WTC11 (cell line): ENCODE results near the gene INSYN1. TPM values are rescaled to one million over a fixed set of nuclear protein-coding genes. Genes with fewer than 3 reads are reported as not detected.

Experiments used
- ATAC-seq: fragments of 200-7000 bp; cut with Tn5 transposase; 2 replicates; pipeline ENCODE4 v1.10.0; 2021; ENCODE audit warnings: mild to moderate bottlenecking, moderate library complexity
- CTCF ChIA-PET: fragments of 300-600 bp; sonication (Branson Sonifier 250); formaldehyde crosslinking; loops from one replicate; lab custom pipeline; 2021; ENCODE audit warnings: antibody characterized with exemption; lab: Charles Lee
- POLR2A ChIA-PET: fragments of 350-600 bp; sonication (Branson Sonifier 250); formaldehyde crosslinking; loops from one replicate; lab custom pipeline; 2021; ENCODE audit warnings: antibody characterized with exemption; lab: Charles Lee
- DNase-seq: peaks from one replicate; pipeline ENCODE4 v3.0.0; 2021; ENCODE audit warnings: low spot score
- H3K27ac Mint-ChIP-seq: 2 replicates; pipeline ENCODE4 v1.8.0; 2021; ENCODE audit warnings: mixed read lengths
- H3K27me3 Mint-ChIP-seq: 2 replicates; pipeline ENCODE4 v1.8.0; 2021; ENCODE audit warnings: low read depth, mild to moderate bottlenecking, moderate library complexity, mixed read lengths
- H3K36me3 Mint-ChIP-seq: 2 replicates; pipeline ENCODE4 v1.8.0; 2021; ENCODE audit warnings: mixed read lengths
- H3K4me1 Mint-ChIP-seq: 2 replicates; pipeline ENCODE4 v1.8.0; 2022; ENCODE audit warnings: mixed read lengths
- H3K4me3 Mint-ChIP-seq: 2 replicates; pipeline ENCODE4 v1.8.0; 2021; ENCODE audit warnings: mild to moderate bottlenecking, moderate library complexity, mixed read lengths
- H3K9me3 Mint-ChIP-seq: 2 replicates; pipeline ENCODE4 v1.8.0; 2021; ENCODE audit warnings: mixed read lengths
- CREM ChIP-seq: sonication (generic); formaldehyde crosslinking; IDR thresholded peaks from 2 replicates; pipeline ENCODE4 v1.8.1; 2022; ENCODE audit warnings: mild to moderate bottlenecking, missing genetic modification reagents, moderate library complexity
- HMGA2 ChIP-seq: fragments of 250-450 bp; sonication (Bioruptor Pico); IDR thresholded peaks from 2 replicates; pipeline ENCODE4 v1.4.0; 2021; ENCODE audit warnings: mild to moderate bottlenecking, moderate library complexity
- IRF2 ChIP-seq: sonication (generic); formaldehyde crosslinking; IDR thresholded peaks from 2 replicates; pipeline ENCODE4 v1.8.0; 2022; ENCODE audit warnings: low read depth, missing genetic modification reagents, borderline replicate concordance
- MXD4 ChIP-seq: fragments of 250-450 bp; sonication (Bioruptor Pico); IDR thresholded peaks from 2 replicates; pipeline ENCODE4 v1.8.0; 2021; ENCODE audit warnings: mild to moderate bottlenecking, moderate library complexity, borderline replicate concordance
- SMAD3 ChIP-seq: sonication (generic); formaldehyde crosslinking; IDR thresholded peaks from 2 replicates; pipeline ENCODE4 v1.8.0; 2022; ENCODE audit warnings: missing genetic modification reagents, mild to moderate bottlenecking, borderline replicate concordance
- TCF7 ChIP-seq: sonication (generic); formaldehyde crosslinking; IDR thresholded peaks from 2 replicates; pipeline ENCODE4 v1.8.0; 2022; ENCODE audit warnings: mild to moderate bottlenecking, low read depth, missing genetic modification reagents, moderate library complexity
- ZNF121 ChIP-seq: sonication (generic); formaldehyde crosslinking; IDR thresholded peaks from 2 replicates; pipeline ENCODE4 v1.8.0; 2023; ENCODE audit warnings: missing genetic modification reagents
- ZNF396 ChIP-seq: fragments of 250-450 bp; sonication (Bioruptor Pico); IDR thresholded peaks from 2 replicates; pipeline ENCODE4 v1.8.0; 2021; ENCODE audit warnings: mild to moderate bottlenecking, moderate library complexity, borderline replicate concordance
- ZNF423 ChIP-seq: fragments of 250-450 bp; sonication (Bioruptor Pico); IDR thresholded peaks from 2 replicates; pipeline ENCODE4 v2.1.2; 2022; ENCODE audit warnings: mild to moderate bottlenecking, moderate library complexity
- total RNA-seq: library from RNA; stranded (reverse); gene quantifications from 3 replicates; pipeline ENCODE4 v1.2.3, GENCODE V29; 2021
- TF ChIP-seq, protein P1 (sequence below): sonication (generic); formaldehyde crosslinking; IDR thresholded peaks from 2 replicates; pipeline ENCODE4 v1.8.0; 2022; ENCODE audit warnings: mild to moderate bottlenecking, missing genetic modification reagents
- TF ChIP-seq, protein P2 (sequence below): sonication (generic); formaldehyde crosslinking; IDR thresholded peaks from 2 replicates; pipeline ENCODE4 v1.8.1; 2023; ENCODE audit warnings: mild to moderate bottlenecking, missing genetic modification reagents, moderate library complexity
- TF ChIP-seq, protein P3 (sequence below): fragments of 200-600 bp; IDR thresholded peaks from 2 replicates; pipeline ENCODE4 v1.8.0; 2022; ENCODE audit warnings: antibody characterized with exemption
- TF ChIP-seq, protein P4 (sequence below): sonication (generic); formaldehyde crosslinking; IDR thresholded peaks from 2 replicates; pipeline ENCODE4 v1.8.1; 2023; ENCODE audit warnings: mild to moderate bottlenecking, missing genetic modification reagents
- TF ChIP-seq, protein P5 (sequence below): sonication (generic); formaldehyde crosslinking; IDR thresholded peaks from 2 replicates; pipeline ENCODE4 v1.8.0; 2022; ENCODE audit warnings: mild to moderate bottlenecking, missing genetic modification reagents
- TF ChIP-seq, protein P6 (sequence below): sonication (generic); formaldehyde crosslinking; conservative IDR thresholded peaks from 2 replicates; pipeline ENCODE4 v1.8.1; 2023; ENCODE audit warnings: mild to moderate bottlenecking, low read depth, missing genetic modification reagents, moderate library complexity

The INSYN1 gene
- total RNA-seq, 1 experiment from 2014 or later: 11.9 TPM

DNA sequence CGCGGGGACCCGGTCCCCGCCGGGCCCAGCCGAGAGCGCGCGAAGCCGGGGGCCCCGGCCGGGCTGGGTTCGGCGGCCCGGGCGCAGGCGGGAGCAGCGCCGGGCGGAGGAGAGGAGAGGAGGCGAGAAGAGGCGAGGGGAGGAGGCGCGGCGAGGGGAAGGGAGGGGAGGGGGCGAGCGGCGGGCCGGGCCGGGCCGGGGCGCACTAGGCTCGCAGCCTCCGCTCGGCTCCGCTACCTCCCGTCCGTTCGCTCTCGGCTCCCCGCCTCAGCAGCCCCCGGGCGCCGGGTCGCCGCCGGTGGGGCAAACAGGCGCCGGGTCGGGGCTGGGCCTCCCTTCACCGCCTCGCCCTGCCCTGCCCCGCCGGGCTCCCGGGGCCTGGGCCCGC lies 351 bp downstream of the INSYN1 start:
- ChIA-PET CTCF (interaction anchor here (0.6 to 1.9 kb wide), 11 partner anchors 8 to 175 kb away, joined by 3 to 14 read pairs (median 7); no protein-coding TSS in a partner anchor), POLR2A (interaction anchor here (1.4 to 1.7 kb wide), 2 partner anchors 8 to 34 kb away, joined by 6 read pairs; no protein-coding TSS in a partner anchor)
- H3K9me3 Mint-ChIP-seq: no peaks in the 10 kb centered on the region
- TF ChIP-seq CREM (no peak), ZNF423 (CRISPR knock-in tag) (no peak), TCF7 (CRISPR knock-in tag) (no peak), SMAD3 (CRISPR knock-in tag) (no peak), IRF2 (CRISPR knock-in tag) (no peak), HMGA2 (CRISPR knock-in tag) (no peak), ZNF121 (CRISPR knock-in tag) (no peak), MXD4 (CRISPR knock-in tag) (no peak), ZNF396 (CRISPR knock-in tag) (no peak)
- TF ChIP-seq, protein P1, sequence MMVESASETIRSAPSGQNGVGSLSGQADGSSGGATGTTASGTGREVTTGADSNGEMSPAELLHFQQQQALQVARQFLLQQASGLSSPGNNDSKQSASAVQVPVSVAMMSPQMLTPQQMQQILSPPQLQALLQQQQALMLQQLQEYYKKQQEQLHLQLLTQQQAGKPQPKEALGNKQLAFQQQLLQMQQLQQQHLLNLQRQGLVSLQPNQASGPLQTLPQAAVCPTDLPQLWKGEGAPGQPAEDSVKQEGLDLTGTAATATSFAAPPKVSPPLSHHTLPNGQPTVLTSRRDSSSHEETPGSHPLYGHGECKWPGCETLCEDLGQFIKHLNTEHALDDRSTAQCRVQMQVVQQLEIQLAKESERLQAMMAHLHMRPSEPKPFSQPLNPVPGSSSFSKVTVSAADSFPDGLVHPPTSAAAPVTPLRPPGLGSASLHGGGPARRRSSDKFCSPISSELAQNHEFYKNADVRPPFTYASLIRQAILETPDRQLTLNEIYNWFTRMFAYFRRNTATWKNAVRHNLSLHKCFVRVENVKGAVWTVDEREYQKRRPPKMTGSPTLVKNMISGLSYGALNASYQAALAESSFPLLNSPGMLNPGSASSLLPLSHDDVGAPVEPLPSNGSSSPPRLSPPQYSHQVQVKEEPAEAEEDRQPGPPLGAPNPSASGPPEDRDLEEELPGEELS (CRISPR knock-in tag): no peak
- TF ChIP-seq, protein P2, sequence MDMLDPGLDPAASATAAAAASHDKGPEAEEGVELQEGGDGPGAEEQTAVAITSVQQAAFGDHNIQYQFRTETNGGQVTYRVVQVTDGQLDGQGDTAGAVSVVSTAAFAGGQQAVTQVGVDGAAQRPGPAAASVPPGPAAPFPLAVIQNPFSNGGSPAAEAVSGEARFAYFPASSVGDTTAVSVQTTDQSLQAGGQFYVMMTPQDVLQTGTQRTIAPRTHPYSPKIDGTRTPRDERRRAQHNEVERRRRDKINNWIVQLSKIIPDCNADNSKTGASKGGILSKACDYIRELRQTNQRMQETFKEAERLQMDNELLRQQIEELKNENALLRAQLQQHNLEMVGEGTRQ (CRISPR knock-in tag): no peak
- TF ChIP-seq, protein P3, sequence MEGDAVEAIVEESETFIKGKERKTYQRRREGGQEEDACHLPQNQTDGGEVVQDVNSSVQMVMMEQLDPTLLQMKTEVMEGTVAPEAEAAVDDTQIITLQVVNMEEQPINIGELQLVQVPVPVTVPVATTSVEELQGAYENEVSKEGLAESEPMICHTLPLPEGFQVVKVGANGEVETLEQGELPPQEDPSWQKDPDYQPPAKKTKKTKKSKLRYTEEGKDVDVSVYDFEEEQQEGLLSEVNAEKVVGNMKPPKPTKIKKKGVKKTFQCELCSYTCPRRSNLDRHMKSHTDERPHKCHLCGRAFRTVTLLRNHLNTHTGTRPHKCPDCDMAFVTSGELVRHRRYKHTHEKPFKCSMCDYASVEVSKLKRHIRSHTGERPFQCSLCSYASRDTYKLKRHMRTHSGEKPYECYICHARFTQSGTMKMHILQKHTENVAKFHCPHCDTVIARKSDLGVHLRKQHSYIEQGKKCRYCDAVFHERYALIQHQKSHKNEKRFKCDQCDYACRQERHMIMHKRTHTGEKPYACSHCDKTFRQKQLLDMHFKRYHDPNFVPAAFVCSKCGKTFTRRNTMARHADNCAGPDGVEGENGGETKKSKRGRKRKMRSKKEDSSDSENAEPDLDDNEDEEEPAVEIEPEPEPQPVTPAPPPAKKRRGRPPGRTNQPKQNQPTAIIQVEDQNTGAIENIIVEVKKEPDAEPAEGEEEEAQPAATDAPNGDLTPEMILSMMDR: no peak
- TF ChIP-seq, protein P4, sequence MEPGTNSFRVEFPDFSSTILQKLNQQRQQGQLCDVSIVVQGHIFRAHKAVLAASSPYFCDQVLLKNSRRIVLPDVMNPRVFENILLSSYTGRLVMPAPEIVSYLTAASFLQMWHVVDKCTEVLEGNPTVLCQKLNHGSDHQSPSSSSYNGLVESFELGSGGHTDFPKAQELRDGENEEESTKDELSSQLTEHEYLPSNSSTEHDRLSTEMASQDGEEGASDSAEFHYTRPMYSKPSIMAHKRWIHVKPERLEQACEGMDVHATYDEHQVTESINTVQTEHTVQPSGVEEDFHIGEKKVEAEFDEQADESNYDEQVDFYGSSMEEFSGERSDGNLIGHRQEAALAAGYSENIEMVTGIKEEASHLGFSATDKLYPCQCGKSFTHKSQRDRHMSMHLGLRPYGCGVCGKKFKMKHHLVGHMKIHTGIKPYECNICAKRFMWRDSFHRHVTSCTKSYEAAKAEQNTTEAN (CRISPR knock-in tag): no peak
- TF ChIP-seq, protein P5, sequence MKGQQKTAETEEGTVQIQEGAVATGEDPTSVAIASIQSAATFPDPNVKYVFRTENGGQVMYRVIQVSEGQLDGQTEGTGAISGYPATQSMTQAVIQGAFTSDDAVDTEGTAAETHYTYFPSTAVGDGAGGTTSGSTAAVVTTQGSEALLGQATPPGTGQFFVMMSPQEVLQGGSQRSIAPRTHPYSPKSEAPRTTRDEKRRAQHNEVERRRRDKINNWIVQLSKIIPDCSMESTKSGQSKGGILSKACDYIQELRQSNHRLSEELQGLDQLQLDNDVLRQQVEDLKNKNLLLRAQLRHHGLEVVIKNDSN (CRISPR knock-in tag): no peak
- TF ChIP-seq, protein P6, sequence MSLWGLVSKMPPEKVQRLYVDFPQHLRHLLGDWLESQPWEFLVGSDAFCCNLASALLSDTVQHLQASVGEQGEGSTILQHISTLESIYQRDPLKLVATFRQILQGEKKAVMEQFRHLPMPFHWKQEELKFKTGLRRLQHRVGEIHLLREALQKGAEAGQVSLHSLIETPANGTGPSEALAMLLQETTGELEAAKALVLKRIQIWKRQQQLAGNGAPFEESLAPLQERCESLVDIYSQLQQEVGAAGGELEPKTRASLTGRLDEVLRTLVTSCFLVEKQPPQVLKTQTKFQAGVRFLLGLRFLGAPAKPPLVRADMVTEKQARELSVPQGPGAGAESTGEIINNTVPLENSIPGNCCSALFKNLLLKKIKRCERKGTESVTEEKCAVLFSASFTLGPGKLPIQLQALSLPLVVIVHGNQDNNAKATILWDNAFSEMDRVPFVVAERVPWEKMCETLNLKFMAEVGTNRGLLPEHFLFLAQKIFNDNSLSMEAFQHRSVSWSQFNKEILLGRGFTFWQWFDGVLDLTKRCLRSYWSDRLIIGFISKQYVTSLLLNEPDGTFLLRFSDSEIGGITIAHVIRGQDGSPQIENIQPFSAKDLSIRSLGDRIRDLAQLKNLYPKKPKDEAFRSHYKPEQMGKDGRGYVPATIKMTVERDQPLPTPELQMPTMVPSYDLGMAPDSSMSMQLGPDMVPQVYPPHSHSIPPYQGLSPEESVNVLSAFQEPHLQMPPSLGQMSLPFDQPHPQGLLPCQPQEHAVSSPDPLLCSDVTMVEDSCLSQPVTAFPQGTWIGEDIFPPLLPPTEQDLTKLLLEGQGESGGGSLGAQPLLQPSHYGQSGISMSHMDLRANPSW: no peak
- TF ChIP-seq, all 79 proteins: peak for 0
- Mint-ChIP-seq H3K36me3 (no peaks in the 10 kb centered on the region), H3K27ac (no peak overlapping the region), H3K4me3 (no peak overlapping the region), H3K4me1 (peaks cover 34% of the 10 kb centered on the region), H3K27me3 (peaks cover 26% of the 10 kb centered on the region)
- DNase-seq (peak; percentile 47), ATAC-seq (peak; percentile 54)
